ENCODE data around the gene OR52A1. TPM values are rescaled to one million over a fixed set of nuclear protein-coding genes. Genes with fewer than 3 reads are reported as not detected.
"Not testable (repeated sequence)": the region's sequence is repeated elsewhere in the genome, so short reads cannot be mapped to it uniquely, and the experiment has no call there.

The OR52A1 gene
- polyA plus RNA-seq, 2 of the 4 experiments (the other 2 are of a cell fraction), result not detected

- DNase-seq (ENCODE audit: low read depth in 1 of 2, low spot score in 1 of 2) (no peak), ATAC-seq (no peak), FAIRE-seq (no peak)
- no peaks in the 10 kb centered on the region for H3K9me3 ChIP-seq
- WGBS (ENCODE audit: missing lambda C conversion rate), result 46% methylated on average over 3 of the region's 3 CpGs
- CTCF ChIA-PET, result interaction anchor here (0.6 kb wide), 1 partner anchor 174 kb away, joined by 3 read pairs; no protein-coding TSS in a partner anchor
- H3K4me1 ChIP-seq, result no peaks in the 10 kb centered on the region
- POLR2A ChIA-PET, result no interaction called here
- no peak overlapping the region for H3K4me3 ChIP-seq
- no peak overlapping the region for H3K4me2 ChIP-seq
- TF ChIP-seq JUN (IDR thresholded peaks at IDR 0.05), result no peak
- TF ChIP-seq FOSB (CRISPR knock-in tag; IDR thresholded peaks at IDR 0.05), result no peak
- no peak for TF ChIP-seq CTCF (IDR thresholded peaks at IDR 0.05)
- no peak for TF ChIP-seq POLR2AphosphoS2 (conservative IDR thresholded peaks at IDR 0.05; ENCODE audit: low read length)
- TF ChIP-seq HOXB13 (CRISPR knock-in tag; IDR thresholded peaks at IDR 0.05; ENCODE audit: low read depth), result no peak
- TF ChIP-seq MAZ (IDR thresholded peaks at IDR 0.05; ENCODE audit: borderline replicate concordance, low read depth, low read length), result no peak
- no peak for TF ChIP-seq HOXB5 (CRISPR knock-in tag; IDR thresholded peaks at IDR 0.05)
- no peak for TF ChIP-seq CBX2 (IDR thresholded peaks at IDR 0.05; ENCODE audit: borderline replicate concordance, low read depth)
- no peak for TF ChIP-seq MAFK (IDR thresholded peaks at IDR 0.05; ENCODE audit: partially characterized antibody)
- TF ChIP-seq HOXA7 (CRISPR knock-in tag; IDR thresholded peaks at IDR 0.05), result no peak
- no peak overlapping the region for H3K27ac ChIP-seq
Measured at GRCh38 chr11:5153574-5154431, 754 bp downstream of the OR52A1 start.

GRCh38 chr11:5151713-5152153 lies 2.8 kb downstream of the OR52A1 start:
- H3K9me3 ChIP-seq, result no peaks in the 10 kb centered on the region
- no peak for DNase-seq (ENCODE audit: low read depth in 1 of 2, low spot score in 1 of 2)
- no peak for ATAC-seq
- 29% methylated on average over 3 of the region's 3 CpGs for WGBS (ENCODE audit: missing lambda C conversion rate)
- no peak overlapping the region for H3K27ac ChIP-seq
- POLR2A ChIA-PET, result no interaction called here
- H3K4me2 ChIP-seq, result no peak overlapping the region
- FAIRE-seq, result no peak
- TF ChIP-seq JUN (IDR thresholded peaks at IDR 0.05) (no peak), RARB (CRISPR knock-in tag; IDR thresholded peaks at IDR 0.05) (no peak), CTCF (IDR thresholded peaks at IDR 0.05) (no peak), RNF2 (IDR thresholded peaks at IDR 0.05; ENCODE audit: borderline replicate concordance, low read depth) (no peak), REST (IDR thresholded peaks at IDR 0.05) (no peak)
- no peaks in the 10 kb centered on the region for H3K4me1 ChIP-seq
- CTCF ChIA-PET, result no interaction called here
- no peak overlapping the region for H3K4me3 ChIP-seq

GRCh38 chr11:5144206-5144605 lies 10.4 kb downstream of the OR52A1 start:
- 18% methylated on average over 5 of the region's 21 CpGs for WGBS (ENCODE audit: missing lambda C conversion rate)
- POLR2A ChIA-PET; H3K4me2 ChIP-seq; DNase-seq (ENCODE audit: low read depth in 1 of 2, low spot score in 1 of 2); H3K4me3 ChIP-seq; H3K9me3 ChIP-seq; CTCF ChIA-PET; FAIRE-seq; H3K4me1 ChIP-seq; ATAC-seq; H3K27ac ChIP-seq: not testable (repeated sequence)

All from A549 (cell line).